ENCODE measurements around the gene AUH. TPM values are rescaled to one million over a fixed set of nuclear protein-coding genes. Genes with fewer than 3 reads are reported as not detected.

The AUH gene
- total RNA-seq, 2 donors from 2014 or later: 23.0 to 23.5 TPM

DNA sequence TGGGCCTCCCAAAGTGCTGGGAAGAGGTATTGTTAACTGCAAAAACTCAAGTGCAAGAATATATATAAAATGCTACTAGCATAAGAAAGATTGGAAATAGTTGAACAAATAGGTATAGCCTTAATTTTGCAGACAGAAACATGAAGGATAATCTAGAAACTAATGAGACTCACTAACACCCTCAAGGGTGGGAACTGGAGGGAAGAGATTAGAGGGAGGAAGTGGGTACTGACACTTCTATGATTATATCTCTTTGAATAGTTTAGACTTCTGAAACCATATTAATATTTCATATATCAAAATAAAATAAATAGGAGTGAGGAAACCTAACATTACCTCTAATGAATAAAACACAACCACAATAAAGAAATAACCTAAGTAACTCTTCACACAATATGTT is 23.0 kb downstream of the AUH start:
- Histone ChIP-seq H3K9ac (ENCODE audit: extremely low read depth, low read length, poor library complexity, severe bottlenecking) (no peak overlapping the region), H3K4me3 (ENCODE audit: low read length) (no peak overlapping the region), H3K36me3 (ENCODE audit: control insufficient read depth, insufficient read depth, low read length) (peaks cover 34% of the 10 kb centered on the region), H3K27ac (ENCODE audit: low read depth, low read length) (no peak overlapping the region), H3K27me3 (ENCODE audit: control insufficient read depth, insufficient read depth, low read length, poor library complexity, severe bottlenecking) (no peaks in the 10 kb centered on the region), H3K9me3 (ENCODE audit: control insufficient read depth, low read length) (peaks cover 10% of the 10 kb centered on the region), H3K4me1 (ENCODE audit: control insufficient read depth, insufficient read depth, low read length) (no peaks in the 10 kb centered on the region)
- DNase-seq: no peak
- Mint-ChIP-seq H3K4me3 (no peak overlapping the region), H3K36me3 (ENCODE audit: low read depth) (peaks cover 44% of the 10 kb centered on the region), H3K27ac (no peak overlapping the region), H3K9me3 (peaks cover under 1% of the 10 kb centered on the region), H3K4me1 (no peaks in the 10 kb centered on the region), H3K27me3 (ENCODE audit: insufficient read depth) (no peaks in the 10 kb centered on the region)
- TF ChIP-seq, protein P1, sequence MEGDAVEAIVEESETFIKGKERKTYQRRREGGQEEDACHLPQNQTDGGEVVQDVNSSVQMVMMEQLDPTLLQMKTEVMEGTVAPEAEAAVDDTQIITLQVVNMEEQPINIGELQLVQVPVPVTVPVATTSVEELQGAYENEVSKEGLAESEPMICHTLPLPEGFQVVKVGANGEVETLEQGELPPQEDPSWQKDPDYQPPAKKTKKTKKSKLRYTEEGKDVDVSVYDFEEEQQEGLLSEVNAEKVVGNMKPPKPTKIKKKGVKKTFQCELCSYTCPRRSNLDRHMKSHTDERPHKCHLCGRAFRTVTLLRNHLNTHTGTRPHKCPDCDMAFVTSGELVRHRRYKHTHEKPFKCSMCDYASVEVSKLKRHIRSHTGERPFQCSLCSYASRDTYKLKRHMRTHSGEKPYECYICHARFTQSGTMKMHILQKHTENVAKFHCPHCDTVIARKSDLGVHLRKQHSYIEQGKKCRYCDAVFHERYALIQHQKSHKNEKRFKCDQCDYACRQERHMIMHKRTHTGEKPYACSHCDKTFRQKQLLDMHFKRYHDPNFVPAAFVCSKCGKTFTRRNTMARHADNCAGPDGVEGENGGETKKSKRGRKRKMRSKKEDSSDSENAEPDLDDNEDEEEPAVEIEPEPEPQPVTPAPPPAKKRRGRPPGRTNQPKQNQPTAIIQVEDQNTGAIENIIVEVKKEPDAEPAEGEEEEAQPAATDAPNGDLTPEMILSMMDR (conservative IDR thresholded peaks at IDR 0.05): no peak

DNA sequence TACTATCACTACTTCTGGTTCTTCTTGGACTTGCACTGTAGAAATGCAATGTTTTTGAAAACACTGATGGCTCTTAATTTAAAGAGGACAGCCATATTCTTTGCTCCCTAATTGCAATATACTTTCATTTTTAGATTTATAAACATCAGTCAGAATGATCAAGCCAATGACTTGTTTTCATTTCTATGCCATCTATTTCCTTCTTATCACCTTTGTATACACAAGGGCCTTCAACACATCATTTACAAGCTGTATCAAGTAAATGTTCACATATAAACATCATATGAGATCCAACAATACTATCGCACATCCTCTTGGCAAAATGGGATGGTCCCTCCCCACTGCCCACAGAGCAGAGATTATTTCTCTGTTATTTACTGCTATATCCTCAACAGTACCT is 24.9 kb downstream of the AUH start:
- H3K9me3 ChIP-seq (ENCODE audit: control insufficient read depth, low read length): no peaks in the 10 kb centered on the region
- H3K27me3 Mint-ChIP-seq (ENCODE audit: insufficient read depth): no peaks in the 10 kb centered on the region
- no peak overlapping the region for H3K4me3 Mint-ChIP-seq
- TF ChIP-seq, protein P1 (conservative IDR thresholded peaks at IDR 0.05): no peak
- H3K9ac ChIP-seq (ENCODE audit: extremely low read depth, low read length, poor library complexity, severe bottlenecking): no peak overlapping the region
- H3K27ac ChIP-seq (ENCODE audit: low read depth, low read length): no peak overlapping the region
- peaks cover 21% of the 10 kb centered on the region for H3K36me3 ChIP-seq (ENCODE audit: control insufficient read depth, insufficient read depth, low read length)
- peaks cover 38% of the 10 kb centered on the region for H3K36me3 Mint-ChIP-seq (ENCODE audit: low read depth)
- no peak overlapping the region for H3K4me3 ChIP-seq (ENCODE audit: low read length)
- H3K27me3 ChIP-seq (ENCODE audit: control insufficient read depth, insufficient read depth, low read length, poor library complexity, severe bottlenecking): no peaks in the 10 kb centered on the region
- no peaks in the 10 kb centered on the region for H3K9me3 Mint-ChIP-seq
- no peaks in the 10 kb centered on the region for H3K4me1 Mint-ChIP-seq
- no peak overlapping the region for H3K27ac Mint-ChIP-seq
- DNase-seq: no peak
- WGBS, 2 experiments (ENCODE audit: insufficient coverage in 1 of 2, insufficient read length in 1 of 2): 88% methylated on average over 1 of the region's 1 CpG; no CpG with 5 or more reads in 1 of the 2 experiments
- no peaks in the 10 kb centered on the region for H3K4me1 ChIP-seq (ENCODE audit: control insufficient read depth, insufficient read depth, low read length)

DNA sequence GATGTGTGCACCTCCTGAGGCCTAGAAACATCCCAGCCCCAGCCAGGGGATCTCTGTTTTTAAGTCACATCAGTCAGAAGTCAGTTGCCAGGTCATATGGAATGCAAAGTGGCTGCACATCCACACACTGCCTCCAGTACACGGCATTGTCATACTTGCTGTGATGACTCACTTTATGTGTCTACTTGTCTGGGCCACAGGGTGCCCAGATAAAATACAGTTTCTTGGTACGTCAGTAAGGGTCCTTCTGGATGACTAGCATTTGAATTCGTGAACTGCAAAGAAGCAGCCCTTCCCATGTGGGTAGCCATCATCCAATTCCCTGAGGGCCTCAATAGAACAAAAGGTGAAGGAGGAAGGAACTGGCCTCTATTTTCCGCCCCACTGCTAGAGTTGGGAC is 27.7 kb downstream of the AUH start:
- peaks cover 18% of the 10 kb centered on the region for H3K9me3 ChIP-seq (ENCODE audit: control insufficient read depth, low read length)
- no peak overlapping the region for H3K4me3 ChIP-seq (ENCODE audit: low read length)
- H3K4me1 Mint-ChIP-seq: no peaks in the 10 kb centered on the region
- H3K27me3 Mint-ChIP-seq (ENCODE audit: insufficient read depth): no peaks in the 10 kb centered on the region
- peaks cover 33% of the 10 kb centered on the region for H3K36me3 Mint-ChIP-seq (ENCODE audit: low read depth)
- no peak overlapping the region for H3K27ac Mint-ChIP-seq
- DNase-seq: no peak
- H3K9me3 Mint-ChIP-seq: peaks cover 6% of the 10 kb centered on the region
- TF ChIP-seq, protein P1 (conservative IDR thresholded peaks at IDR 0.05): no peak
- H3K4me1 ChIP-seq (ENCODE audit: control insufficient read depth, insufficient read depth, low read length): no peaks in the 10 kb centered on the region
- H3K9ac ChIP-seq (ENCODE audit: extremely low read depth, low read length, poor library complexity, severe bottlenecking): no peak overlapping the region
- no peaks in the 10 kb centered on the region for H3K27me3 ChIP-seq (ENCODE audit: control insufficient read depth, insufficient read depth, low read length, poor library complexity, severe bottlenecking)
- H3K27ac ChIP-seq (ENCODE audit: low read depth, low read length): no peak overlapping the region
- H3K36me3 ChIP-seq (ENCODE audit: control insufficient read depth, insufficient read depth, low read length): no peaks in the 10 kb centered on the region
- H3K4me3 Mint-ChIP-seq: no peak overlapping the region
- 86 to 93% methylated on average over 3 to 4 of the region's 4 CpGs for WGBS, 2 experiments (ENCODE audit: insufficient coverage in 1 of 2, insufficient read length in 1 of 2)

All from endodermal cell (in vitro differentiated cells).